Transverse colon (tissue), 4 donors: ENCODE data around the gene ZFAND6. TPM values are rescaled to one million over a fixed set of nuclear protein-coding genes. Genes with fewer than 3 reads are reported as not detected.

Experiments used
- DNase-seq: peaks from one replicate; pipeline ENCODE4 v3.0.0-alpha.2; 2019
- H3K27ac ChIP-seq, 4 donors: fragments of 200-600 bp; sonication (generic); 2 replicates each; pipeline ENCODE4 v1.5.1; 2016 to 2018; ENCODE audit warnings: inconsistent platforms in 4 of 4
- H3K27me3 ChIP-seq: fragments of 200-600 bp; sonication (generic); 2 replicates; pipeline ENCODE4 v1.5.1; 2017; ENCODE audit warnings: inconsistent platforms
- H3K36me3 ChIP-seq, 4 donors: fragments of 200-600 bp; sonication (generic); 2 replicates each; pipeline ENCODE4 v1.5.1; 2017 to 2019; ENCODE audit warnings: inconsistent platforms in 4 of 4
- H3K4me1 ChIP-seq, 4 donors: fragments of 200-600 bp; sonication (generic); 2 replicates each; pipeline ENCODE4 v1.5.1; 2017 to 2020; ENCODE audit warnings: inconsistent platforms in 4 of 4
- H3K4me3 ChIP-seq, 4 donors: fragments of 200-600 bp; sonication (generic); 1 replicate in 1 of 4; 2 replicates in 3 of 4; pipeline versions ENCODE4 v1.5.1 to v1.6.1; 2017 to 2019; ENCODE audit warnings: inconsistent platforms in 4 of 4
- H3K9me3 ChIP-seq, 2 donors: fragments of 200-600 bp; sonication (generic); 2 replicates each; pipeline ENCODE4 v1.5.1; 2017 to 2019; ENCODE audit warnings: inconsistent platforms in 2 of 2
- EP300 ChIP-seq: sonication (generic); formaldehyde crosslinking; IDR thresholded peaks from one replicate; pipeline ENCODE4 v1.6.1; 2017; ENCODE audit warnings: antibody characterized with exemption, low read depth
- POLR2A ChIP-seq: fragments of 450-650 bp; IDR thresholded peaks from one replicate; pipeline ENCODE4 v1.6.1; 2016; ENCODE audit warnings: antibody characterized with exemption, mild to moderate bottlenecking, moderate library complexity
- POLR2AphosphoS5 ChIP-seq, 3 donors: sonication (generic); formaldehyde crosslinking; IDR thresholded peaks; one replicate each; pipeline ENCODE4 v1.6.1; 2016; ENCODE audit warnings: antibody characterized with exemption in 3 of 3
- WGBS, 2 donors: methylation state at CpG; one replicate each; pipeline ENCODE4 v1.1.5; 2018; ENCODE audit warnings: low coverage in 1 of 2; 5-methylcytosine and 5-hydroxymethylcytosine counted together
- in situ Hi-C, 4 donors: fragments of 200-750 bp; cut with MboI; loops; one replicate each; pipeline versions ENCODE4 v1.15.0 to v1.15.1; 2017; ENCODE audit warnings: low sequenced_read_pairs in 3 of 4, low pct_ligation_motif_present in 1 of 4, low pct_unique_long_range_greater_than_20kb in 1 of 4
- intact Hi-C: fragments of 100-400 bp; cut with DNase I; formaldehyde crosslinking; loops from one replicate; pipeline ENCODE4 v1.15.1; 2023; ENCODE audit warnings: low total_unique reads
- total RNA-seq, 4 donors: library from RNA; depleted of rRNA; stranded (reverse); fragments of >200 nt; gene quantifications; one replicate each; pipeline ENCODE4 v1.1.0, GENCODE V29; 2016
- TF ChIP-seq, protein P1 (sequence below), 5 experiments: fragments of 200-600 bp in 3 of 5; fragments of 450-650 bp in 2 of 5; sonication (generic) in 3 of 5; IDR thresholded peaks; 1 replicate in 2 of 5; 2 replicates in 3 of 5; pipeline ENCODE4 v1.5.1; 2016 to 2017; ENCODE audit warnings: antibody characterized with exemption in 5 of 5, inconsistent platforms in 3 of 5, mild to moderate bottlenecking in 2 of 5, moderate library complexity in 1 of 5

ZFAND6 gene
- total RNA-seq, 4 donors from 2014 or later, result 86.7 to 195 (median 117) TPM

DNA sequence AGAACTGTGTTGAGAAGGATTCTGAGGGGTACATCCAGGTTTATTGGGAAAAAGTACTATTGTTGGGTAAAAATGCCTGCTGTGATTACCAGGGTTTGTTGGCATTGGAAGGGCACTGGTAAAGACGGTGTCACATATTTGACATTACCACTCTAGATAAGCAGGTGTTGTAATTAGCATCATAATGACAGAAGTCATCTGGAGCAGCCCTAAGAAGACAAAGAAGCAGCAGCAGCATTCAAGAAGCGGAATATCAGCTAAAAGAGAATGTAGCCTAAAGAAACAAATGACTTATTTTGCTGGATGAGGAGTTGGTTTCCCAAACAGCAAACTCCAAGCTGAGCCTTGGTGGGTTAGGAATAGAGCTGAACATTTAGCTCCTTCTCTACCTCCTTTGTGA is 30.5 kb upstream of the ZFAND6 start:
- 83 to 90% methylated on average over 2 of the region's 2 CpGs for WGBS, 2 donors
- Histone ChIP-seq H3K36me3 (no peaks in the 10 kb centered on the region), H3K9me3 (no peaks in the 10 kb centered on the region), H3K4me3 (no peak overlapping the region), H3K27me3 (no peaks in the 10 kb centered on the region), H3K4me1 (peaks cover 0 to 21% (median 16%) of the 10 kb centered on the region in 4 donors), H3K27ac (no peak overlapping the region)
- intact Hi-C loops (no loop called here), in situ Hi-C loops (no loop called here)
- TF ChIP-seq, protein P1, sequence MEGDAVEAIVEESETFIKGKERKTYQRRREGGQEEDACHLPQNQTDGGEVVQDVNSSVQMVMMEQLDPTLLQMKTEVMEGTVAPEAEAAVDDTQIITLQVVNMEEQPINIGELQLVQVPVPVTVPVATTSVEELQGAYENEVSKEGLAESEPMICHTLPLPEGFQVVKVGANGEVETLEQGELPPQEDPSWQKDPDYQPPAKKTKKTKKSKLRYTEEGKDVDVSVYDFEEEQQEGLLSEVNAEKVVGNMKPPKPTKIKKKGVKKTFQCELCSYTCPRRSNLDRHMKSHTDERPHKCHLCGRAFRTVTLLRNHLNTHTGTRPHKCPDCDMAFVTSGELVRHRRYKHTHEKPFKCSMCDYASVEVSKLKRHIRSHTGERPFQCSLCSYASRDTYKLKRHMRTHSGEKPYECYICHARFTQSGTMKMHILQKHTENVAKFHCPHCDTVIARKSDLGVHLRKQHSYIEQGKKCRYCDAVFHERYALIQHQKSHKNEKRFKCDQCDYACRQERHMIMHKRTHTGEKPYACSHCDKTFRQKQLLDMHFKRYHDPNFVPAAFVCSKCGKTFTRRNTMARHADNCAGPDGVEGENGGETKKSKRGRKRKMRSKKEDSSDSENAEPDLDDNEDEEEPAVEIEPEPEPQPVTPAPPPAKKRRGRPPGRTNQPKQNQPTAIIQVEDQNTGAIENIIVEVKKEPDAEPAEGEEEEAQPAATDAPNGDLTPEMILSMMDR (IDR thresholded peaks at IDR 0.05), result no peak
- no peak for TF ChIP-seq POLR2A
- TF ChIP-seq POLR2AphosphoS5 (IDR thresholded peaks at IDR 0.05), result no peak
- no peak for TF ChIP-seq EP300
- DNase-seq, result no peak

DNA sequence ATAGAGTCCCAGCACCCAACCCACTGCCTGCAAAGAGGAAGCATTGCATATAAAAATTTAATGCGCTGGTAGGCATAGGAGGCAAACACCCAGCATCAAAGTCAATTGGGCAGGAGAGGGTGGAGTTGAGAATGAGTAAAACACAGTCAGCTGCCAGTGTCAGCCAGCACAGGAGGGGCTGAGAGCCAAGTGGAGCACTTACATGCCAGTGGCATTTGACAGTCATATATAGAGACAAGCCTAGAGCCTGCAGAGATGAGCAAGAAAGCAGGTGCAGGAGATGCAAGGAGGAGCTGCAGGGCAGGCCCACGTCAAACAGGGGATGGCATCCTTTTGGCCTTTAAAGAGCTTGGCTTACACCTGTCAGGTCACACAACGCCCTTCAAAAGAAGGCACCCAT is 27.6 kb upstream of the ZFAND6 start:
- Histone ChIP-seq H3K4me3 (no peak overlapping the region), H3K4me1 (peaks cover 0 to 21% (median 16%) of the 10 kb centered on the region in 4 donors), H3K36me3 (no peaks in the 10 kb centered on the region), H3K9me3 (no peaks in the 10 kb centered on the region), H3K27ac (peak overlapping the region in 1 of 4 donors; percentile 33), H3K27me3 (no peaks in the 10 kb centered on the region)
- peak; percentile 25 for DNase-seq
- TF ChIP-seq EP300, result no peak
- TF ChIP-seq, protein P1 (IDR thresholded peaks at IDR 0.05), result no peak
- TF ChIP-seq POLR2AphosphoS5 (IDR thresholded peaks at IDR 0.05), result no peak
- no peak for TF ChIP-seq POLR2A
- 30 to 36% methylated on average over 2 to 3 of the region's 3 CpGs for WGBS, 2 donors
- in situ Hi-C loops, result no loop called here
- intact Hi-C loops, result no loop called here

DNA sequence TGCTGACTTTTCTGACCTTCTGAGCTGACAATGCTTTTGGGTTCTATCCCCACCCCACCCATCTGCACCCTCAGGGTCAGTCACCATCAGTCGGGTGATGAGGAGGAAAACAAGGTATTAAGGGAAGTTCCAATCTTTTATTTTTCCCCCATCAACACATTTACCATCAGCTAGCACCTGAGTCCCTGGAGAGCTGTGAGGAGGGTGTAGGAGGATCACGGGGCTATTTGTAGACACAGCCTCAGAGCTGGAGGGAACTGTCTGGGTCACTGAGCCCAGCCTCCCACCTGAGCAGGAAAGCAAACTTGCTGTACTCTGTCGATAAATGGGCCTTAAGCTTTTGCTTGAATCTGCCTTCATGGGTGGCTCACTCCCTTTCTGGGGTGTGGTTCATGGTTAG is 24.8 kb upstream of the ZFAND6 start:
- Histone ChIP-seq H3K36me3 (no peaks in the 10 kb centered on the region), H3K4me3 (no peak overlapping the region), H3K27me3 (no peaks in the 10 kb centered on the region), H3K9me3 (no peaks in the 10 kb centered on the region), H3K4me1 (peaks cover 0 to 21% (median 16%) of the 10 kb centered on the region in 4 donors), H3K27ac (no peak overlapping the region)
- 73 to 92% methylated on average over 2 to 3 of the region's 3 CpGs for WGBS, 2 donors
- in situ Hi-C loops (no loop called here), intact Hi-C loops (no loop called here)
- TF ChIP-seq POLR2AphosphoS5 (IDR thresholded peaks at IDR 0.05) (no peak), POLR2A (no peak), EP300 (no peak)
- TF ChIP-seq, protein P1 (IDR thresholded peaks at IDR 0.05), result no peak
- no peak for DNase-seq

DNA sequence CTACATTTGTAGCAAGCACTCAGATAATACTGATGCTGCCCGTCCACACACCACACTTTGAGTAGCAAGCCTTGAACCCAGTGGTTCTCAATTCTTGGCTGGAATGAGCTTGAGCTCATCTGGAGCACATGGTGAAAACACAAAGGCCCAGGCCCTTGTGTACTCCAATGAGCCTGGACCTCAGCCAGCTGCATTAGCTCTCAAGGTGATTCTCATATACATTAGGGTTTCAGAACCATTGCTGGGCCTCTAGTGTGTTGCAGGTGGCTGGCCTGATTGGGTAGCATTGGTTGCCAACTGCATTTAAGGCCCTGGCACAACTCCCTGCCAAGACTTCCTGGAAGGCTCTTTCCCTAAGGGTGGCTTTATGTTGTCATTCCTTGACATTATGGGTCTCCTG is 23.4 kb upstream of the ZFAND6 start:
- 83 to 89% methylated on average over 1 of the region's 1 CpG for WGBS, 2 donors
- no peak for DNase-seq
- in situ Hi-C loops (no loop called here), intact Hi-C loops (no loop called here)
- Histone ChIP-seq H3K9me3 (no peaks in the 10 kb centered on the region), H3K27me3 (no peaks in the 10 kb centered on the region), H3K27ac (no peak overlapping the region), H3K4me3 (no peak overlapping the region), H3K4me1 (peaks cover 0 to 21% (median 16%) of the 10 kb centered on the region in 4 donors), H3K36me3 (no peaks in the 10 kb centered on the region)
- TF ChIP-seq, protein P1 (IDR thresholded peaks at IDR 0.05), result no peak
